A549 (cell line): ENCODE results near the gene HTRA3. TPM values are rescaled to one million over a fixed set of nuclear protein-coding genes. Genes with fewer than 3 reads are reported as not detected.

Experiments used
- ATAC-seq, 2 experiments: fragments of 200-7000 bp in 1 of 2; fragments of >200 bp in 1 of 2; cut with Nextera tagmentation in 1 of 2; cut with Tn5 transposase in 1 of 2; 3 replicates each; pipeline versions ENCODE4 v1.8.0 to v1.9.1; 2018 to 2020; ENCODE audit warnings: mild to moderate bottlenecking in 1 of 2, moderate library complexity in 1 of 2
- CTCF ChIA-PET: fragments of 300-600 bp; sonication (Branson Sonifier 250); formaldehyde crosslinking; extraction: SDS; loops from one replicate; lab custom pipeline; 2021; ENCODE audit warnings: antibody characterized with exemption, inconsistent platforms; lab: Yijun Ruan, JAX
- POLR2A ChIA-PET: fragments of 350-600 bp; formaldehyde crosslinking; extraction: SDS; loops from one replicate; lab custom pipeline; 2021; ENCODE audit warnings: antibody characterized with exemption, inconsistent platforms; lab: Yijun Ruan, JAX
- DNase-seq, 2 experiments: peaks; one replicate each; pipeline versions ENCODE4 v3.0.0 to v3.0.0-alpha.2; 2011 to 2016; ENCODE audit warnings: low read depth in 1 of 2, low spot score in 1 of 2
- FAIRE-seq: peaks from 2 replicates; lab custom pipeline; 2011; peaks lifted over from hg19 to GRCh38; lab: Jason Lieb, UNC
- H3K27ac ChIP-seq, 2 experiments: fragments of >200 bp; sonication (Bioruptor Twin); formaldehyde crosslinking; 3 replicates each; pipeline ENCODE4 v1.5.1; 2016 to 2017
- H3K4me1 ChIP-seq: fragments of >200 bp; sonication (Bioruptor Twin); formaldehyde crosslinking; 3 replicates; pipeline ENCODE4 v1.6.1; 2016
- H3K4me2 ChIP-seq: fragments of >200 bp; sonication (Bioruptor Twin); formaldehyde crosslinking; 3 replicates; pipeline ENCODE4 v1.6.1; 2016
- H3K4me3 ChIP-seq: fragments of >200 bp; sonication (Bioruptor Twin); formaldehyde crosslinking; 3 replicates; pipeline ENCODE4 v1.5.1; 2016
- H3K9me3 ChIP-seq: fragments of >200 bp; sonication (Bioruptor Twin); formaldehyde crosslinking; 3 replicates; pipeline ENCODE4 v1.6.1; 2016
- BCL3 ChIP-seq: fragments of >200 bp; sonication (Bioruptor Twin); formaldehyde crosslinking; IDR thresholded peaks from 3 replicates; pipeline ENCODE4 v1.6.1; 2016
- BHLHE40 ChIP-seq: IDR thresholded peaks from 2 replicates; pipeline ENCODE4 v1.6.1; 2012; ENCODE audit warnings: low read depth, low read length, inconsistent platforms
- EHMT2 ChIP-seq: fragments of 200-600 bp; sonication (generic); IDR thresholded peaks from 2 replicates; pipeline ENCODE4 v1.6.1; 2016; ENCODE audit warnings: antibody characterized with exemption, low read depth, mild to moderate bottlenecking, moderate library complexity
- ESRRA ChIP-seq: fragments of 150-350 bp; IDR thresholded peaks from 2 replicates; pipeline ENCODE4 v1.6.1; 2014; ENCODE audit warnings: mild to moderate bottlenecking, low read length, borderline replicate concordance
- FOSB ChIP-seq: fragments of 250-450 bp; sonication (Bioruptor Pico); IDR thresholded peaks from 2 replicates; pipeline ENCODE4 v1.5.0; 2020; ENCODE audit warnings: mild to moderate bottlenecking, moderate library complexity
- GATA3 ChIP-seq: IDR thresholded peaks from 2 replicates; pipeline ENCODE4 v1.6.1; 2012; ENCODE audit warnings: borderline replicate concordance
- HEYL ChIP-seq: fragments of 250-450 bp; sonication (Bioruptor Pico); IDR thresholded peaks from 2 replicates; pipeline ENCODE4 v1.8.0; 2021; ENCODE audit warnings: mild to moderate bottlenecking, moderate library complexity
- HOXA7 ChIP-seq: fragments of 250-450 bp; sonication (Bioruptor Pico); IDR thresholded peaks from 2 replicates; pipeline ENCODE4 v1.5.0; 2020; ENCODE audit warnings: mild to moderate bottlenecking, moderate library complexity
- JUN ChIP-seq, 2 experiments: fragments of >200 bp; sonication (Bioruptor Twin); formaldehyde crosslinking; IDR thresholded peaks; 2 replicates in 1 of 2; 3 replicates in 1 of 2; pipeline ENCODE4 v1.6.1; 2016 to 2017
- JUNB ChIP-seq: fragments of >200 bp; sonication (Bioruptor Twin); formaldehyde crosslinking; IDR thresholded peaks from 2 replicates; pipeline ENCODE4 v1.6.1; 2016
- KDM5A ChIP-seq: fragments of 200-600 bp; sonication (generic); IDR thresholded peaks from 2 replicates; pipeline ENCODE4 v1.6.1; 2016; ENCODE audit warnings: antibody characterized with exemption, mild to moderate bottlenecking
- POLR2A ChIP-seq: IDR thresholded peaks from 2 replicates; pipeline ENCODE4 v1.6.1; 2012; ENCODE audit warnings: mild to moderate bottlenecking, low read length
- SMC3 ChIP-seq: fragments of >200 bp; sonication (Bioruptor Twin); formaldehyde crosslinking; IDR thresholded peaks from 3 replicates; pipeline ENCODE4 v1.6.1; 2018; ENCODE audit warnings: inconsistent platforms
- SREBF2 ChIP-seq: fragments of 450-650 bp; IDR thresholded peaks from 2 replicates; pipeline ENCODE4 v1.6.1; 2014; ENCODE audit warnings: mild to moderate bottlenecking, moderate library complexity
- TP53 ChIP-seq: fragments of 250-450 bp; sonication (Bioruptor Pico); IDR thresholded peaks from 2 replicates; pipeline ENCODE4 v1.5.0; 2021; ENCODE audit warnings: mild to moderate bottlenecking, moderate library complexity
- ZC3H11A ChIP-seq: fragments of 450-650 bp; IDR thresholded peaks from 2 replicates; pipeline ENCODE4 v1.6.1; 2014; ENCODE audit warnings: antibody characterized with exemption, mild to moderate bottlenecking
- WGBS: methylation state at CpG from one replicate; pipeline ENCODE4 v1.1.6; 2017; ENCODE audit errors: missing lambda C conversion rate; 5-methylcytosine and 5-hydroxymethylcytosine counted together
- polyA plus RNA-seq, 4 experiments: library from polyadenylated mRNA; depleted of rRNA in 3 of 4; stranded (reverse); fragments of >200 nt; fragmentation: RNase III in 1 of 4; extraction: RNeasy Plus Mini Kit Qiagen cat#74134 plus additional on column Dnase treatment in 1 of 4; gene quantifications; 2 replicates in 3 of 4; 3 replicates in 1 of 4; pipeline ENCODE4 v1.2.3, GENCODE V29; 2011 to 2017
- TF ChIP-seq, protein P1 (sequence below): IDR thresholded peaks from 2 replicates; pipeline ENCODE4 v1.6.1; 2012; ENCODE audit warnings: low read depth, borderline replicate concordance
- TF ChIP-seq, protein P2 (sequence below): fragments of 200-600 bp; sonication (generic); IDR thresholded peaks from 2 replicates; pipeline ENCODE4 v1.6.1; 2016; ENCODE audit warnings: antibody characterized with exemption, mild to moderate bottlenecking, moderate library complexity
- TF ChIP-seq, protein P3 (sequence below): fragments of 150-350 bp; IDR thresholded peaks from 2 replicates; pipeline ENCODE4 v1.6.1; 2014; ENCODE audit warnings: low read depth, mild to moderate bottlenecking, low read length

The HTRA3 gene
- polyA plus RNA-seq, 2 of the 4 experiments (the other 2 are of a cell fraction) = 4.6 to 7.4 TPM

DNA sequence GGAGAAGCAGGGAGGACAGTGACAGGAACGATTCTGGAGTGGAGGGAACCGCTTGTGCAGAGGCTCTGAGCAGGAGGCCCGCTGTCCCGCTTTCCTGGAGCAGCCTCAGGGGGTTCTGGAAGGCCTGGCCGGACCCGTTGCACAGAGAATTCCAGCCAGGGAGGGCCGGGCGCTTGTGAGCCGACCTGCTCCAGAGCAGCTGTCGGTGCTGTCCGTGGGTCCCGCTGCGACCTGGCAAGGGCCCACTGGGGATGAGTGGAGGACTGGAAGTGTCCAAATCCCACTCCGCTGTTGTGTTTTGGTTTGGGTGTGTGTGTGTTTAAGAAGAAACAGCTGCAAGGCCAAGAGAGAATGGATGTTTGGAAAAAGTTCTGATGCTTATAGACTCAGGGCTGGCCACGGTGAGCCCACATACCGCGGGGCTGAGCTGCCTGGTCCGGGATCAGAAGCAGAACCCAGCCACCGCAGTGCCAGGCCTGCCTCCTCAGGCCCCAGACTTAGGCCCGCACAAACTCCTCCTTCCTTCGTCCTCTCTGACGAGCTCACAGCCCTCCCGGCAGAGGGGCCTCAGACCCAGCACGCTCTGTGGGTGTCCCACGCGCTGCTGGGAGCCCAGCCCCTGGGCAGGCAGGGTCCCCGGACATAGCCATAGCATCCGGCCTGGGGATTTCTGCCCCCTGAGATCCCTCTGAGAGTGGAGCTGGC is 73.9 kb downstream of the HTRA3 start:
- ChIA-PET CTCF (interaction anchor here (1.2 to 1.7 kb wide), 3 partner anchors 9 to 76 kb away, joined by 3 to 6 read pairs (median 5); no protein-coding TSS in a partner anchor), POLR2A (no interaction called here)
- TF ChIP-seq POLR2A (no peak), HEYL (CRISPR knock-in tag) (no peak), SMC3 (no peak), HOXA7 (CRISPR knock-in tag) (no peak), KDM5A (no peak), GATA3 (no peak), ZC3H11A (no peak), JUN (IDR thresholded peaks at IDR 0.05) (no peak), BCL3 (no peak), TP53 (CRISPR knock-in tag) (no peak), EHMT2 (no peak), BHLHE40 (no peak), JUNB (no peak), ESRRA (no peak)
- TF ChIP-seq, protein P1, sequence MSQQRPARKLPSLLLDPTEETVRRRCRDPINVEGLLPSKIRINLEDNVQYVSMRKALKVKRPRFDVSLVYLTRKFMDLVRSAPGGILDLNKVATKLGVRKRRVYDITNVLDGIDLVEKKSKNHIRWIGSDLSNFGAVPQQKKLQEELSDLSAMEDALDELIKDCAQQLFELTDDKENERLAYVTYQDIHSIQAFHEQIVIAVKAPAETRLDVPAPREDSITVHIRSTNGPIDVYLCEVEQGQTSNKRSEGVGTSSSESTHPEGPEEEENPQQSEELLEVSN = no peak
- TF ChIP-seq, protein P2, sequence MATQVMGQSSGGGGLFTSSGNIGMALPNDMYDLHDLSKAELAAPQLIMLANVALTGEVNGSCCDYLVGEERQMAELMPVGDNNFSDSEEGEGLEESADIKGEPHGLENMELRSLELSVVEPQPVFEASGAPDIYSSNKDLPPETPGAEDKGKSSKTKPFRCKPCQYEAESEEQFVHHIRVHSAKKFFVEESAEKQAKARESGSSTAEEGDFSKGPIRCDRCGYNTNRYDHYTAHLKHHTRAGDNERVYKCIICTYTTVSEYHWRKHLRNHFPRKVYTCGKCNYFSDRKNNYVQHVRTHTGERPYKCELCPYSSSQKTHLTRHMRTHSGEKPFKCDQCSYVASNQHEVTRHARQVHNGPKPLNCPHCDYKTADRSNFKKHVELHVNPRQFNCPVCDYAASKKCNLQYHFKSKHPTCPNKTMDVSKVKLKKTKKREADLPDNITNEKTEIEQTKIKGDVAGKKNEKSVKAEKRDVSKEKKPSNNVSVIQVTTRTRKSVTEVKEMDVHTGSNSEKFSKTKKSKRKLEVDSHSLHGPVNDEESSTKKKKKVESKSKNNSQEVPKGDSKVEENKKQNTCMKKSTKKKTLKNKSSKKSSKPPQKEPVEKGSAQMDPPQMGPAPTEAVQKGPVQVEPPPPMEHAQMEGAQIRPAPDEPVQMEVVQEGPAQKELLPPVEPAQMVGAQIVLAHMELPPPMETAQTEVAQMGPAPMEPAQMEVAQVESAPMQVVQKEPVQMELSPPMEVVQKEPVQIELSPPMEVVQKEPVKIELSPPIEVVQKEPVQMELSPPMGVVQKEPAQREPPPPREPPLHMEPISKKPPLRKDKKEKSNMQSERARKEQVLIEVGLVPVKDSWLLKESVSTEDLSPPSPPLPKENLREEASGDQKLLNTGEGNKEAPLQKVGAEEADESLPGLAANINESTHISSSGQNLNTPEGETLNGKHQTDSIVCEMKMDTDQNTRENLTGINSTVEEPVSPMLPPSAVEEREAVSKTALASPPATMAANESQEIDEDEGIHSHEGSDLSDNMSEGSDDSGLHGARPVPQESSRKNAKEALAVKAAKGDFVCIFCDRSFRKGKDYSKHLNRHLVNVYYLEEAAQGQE = no peak
- TF ChIP-seq, protein P3, sequence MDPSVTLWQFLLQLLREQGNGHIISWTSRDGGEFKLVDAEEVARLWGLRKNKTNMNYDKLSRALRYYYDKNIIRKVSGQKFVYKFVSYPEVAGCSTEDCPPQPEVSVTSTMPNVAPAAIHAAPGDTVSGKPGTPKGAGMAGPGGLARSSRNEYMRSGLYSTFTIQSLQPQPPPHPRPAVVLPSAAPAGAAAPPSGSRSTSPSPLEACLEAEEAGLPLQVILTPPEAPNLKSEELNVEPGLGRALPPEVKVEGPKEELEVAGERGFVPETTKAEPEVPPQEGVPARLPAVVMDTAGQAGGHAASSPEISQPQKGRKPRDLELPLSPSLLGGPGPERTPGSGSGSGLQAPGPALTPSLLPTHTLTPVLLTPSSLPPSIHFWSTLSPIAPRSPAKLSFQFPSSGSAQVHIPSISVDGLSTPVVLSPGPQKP = no peak
- no peak overlapping the region for H3K4me2 ChIP-seq
- whole genome bisulfite sequencing = 82% methylated on average over 14 of the region's 28 CpGs
- DNase-seq (no peak), ATAC-seq (no peak), FAIRE-seq (no peak)
- H3K4me3 ChIP-seq = no peak overlapping the region
- H3K27ac ChIP-seq = no peak overlapping the region
- no peaks in the 10 kb centered on the region for H3K9me3 ChIP-seq
- H3K4me1 ChIP-seq = no peaks in the 10 kb centered on the region

- ATAC-seq = no peak
- no peak for FAIRE-seq
- POLR2A ChIA-PET = no interaction called here
- CTCF ChIA-PET = interaction anchor here (1.2 to 1.7 kb wide), 3 partner anchors 9 to 77 kb away, joined by 3 to 6 read pairs (median 5); no protein-coding TSS in a partner anchor
- no peak for DNase-seq
- H3K4me1 ChIP-seq = no peaks in the 10 kb centered on the region
- no peaks in the 10 kb centered on the region for H3K9me3 ChIP-seq
- no peak overlapping the region for H3K27ac ChIP-seq
- TF ChIP-seq HOXA7 (CRISPR knock-in tag) (no peak), FOSB (CRISPR knock-in tag) (no peak), SREBF2 (no peak)
- H3K4me3 ChIP-seq = no peak overlapping the region
- 80% methylated on average over 9 of the region's 11 CpGs for WGBS
- no peak overlapping the region for H3K4me2 ChIP-seq
Measured at GRCh38 chr4:8343967-8344331, 74.4 kb downstream of the HTRA3 start.
